GM12878 (cell line): Measurements from ENCODE around the gene SLC35F6. TPM values are rescaled to one million over a fixed set of nuclear protein-coding genes. Genes with fewer than 3 reads are reported as not detected.

Experiments used
- ATAC-seq: fragments of 200-7000 bp; cut with Tn5 transposase; 3 replicates; pipeline ENCODE4 v1.9.1; 2020; ENCODE audit warnings: mild to moderate bottlenecking, moderate library complexity
- BruUV-seq: library from RNA; stranded (reverse); fragments of 400-500 nt; replicated peaks from 2 replicates; lab custom pipeline; 2021; lab: Mats Ljungman, UMichigan
- CTCF ChIA-PET: fragments of 300-600 bp; sonication (Branson Sonifier 250); formaldehyde crosslinking; extraction: SDS; loops from one replicate; lab custom pipeline; 2021; ENCODE audit warnings: inconsistent platforms; lab: Yijun Ruan, JAX
- POLR2A ChIA-PET: fragments of 350-600 bp; formaldehyde crosslinking; extraction: SDS; loops from one replicate; lab custom pipeline; 2021; ENCODE audit warnings: inconsistent platforms; lab: Charles Lee
- RAD21 ChIA-PET: fragments of 300-600 bp; sonication (Branson Sonifier 250); formaldehyde crosslinking; loops from one replicate; lab custom pipeline; 2023; ENCODE audit warnings: antibody characterized with exemption; ENCODE audit not compliant: unreplicated experiment; lab: Charles Lee
- SMC1A ChIA-PET: fragments of 300-600 bp; sonication (Branson Sonifier 250); formaldehyde crosslinking; loops from one replicate; lab custom pipeline; 2023; ENCODE audit not compliant: unreplicated experiment, uncharacterized antibody; lab: Charles Lee
- DNase-seq: peaks from one replicate; pipeline ENCODE4 v3.0.0-alpha.2; 2011; ENCODE audit warnings: low read depth, low spot score
- FAIRE-seq: peaks from 3 replicates; lab custom pipeline; 2011; peaks lifted over from hg19 to GRCh38; lab: Jason Lieb, UNC
- H2AFZ ChIP-seq: 2 replicates; pipeline ENCODE4 v1.6.0; 2011; ENCODE audit warnings: low read depth, low read length, control low read depth; ENCODE audit not compliant: control insufficient read depth
- H3K27ac ChIP-seq: 2 replicates; pipeline ENCODE4 v1.5.1; 2011; ENCODE audit warnings: control low read depth; ENCODE audit not compliant: control insufficient read depth, insufficient read depth
- H3K27me3 ChIP-seq, 2 experiments: replicated peaks in 1 of 2; 2 replicates each; pipeline versions ENCODE4 v1.6.0 to v1.6.1; 2011; ENCODE audit warnings: low read length in 1 of 2; ENCODE audit not compliant: control insufficient read depth in 2 of 2, insufficient read depth in 2 of 2
- H3K36me3 ChIP-seq, 2 experiments: 2 replicates each; pipeline ENCODE4 v1.5.1; 2011; ENCODE audit warnings: low read length in 1 of 2; ENCODE audit not compliant: control insufficient read depth in 2 of 2, insufficient read depth in 2 of 2
- H3K4me1 ChIP-seq: 2 replicates; pipeline ENCODE4 v1.6.1; 2011; ENCODE audit warnings: mild to moderate bottlenecking, low read length, moderate library complexity, mixed read lengths; ENCODE audit not compliant: control insufficient read depth, insufficient read depth
- H3K4me2 ChIP-seq: 2 replicates; pipeline ENCODE4 v1.6.0; 2011; ENCODE audit warnings: control low read depth; ENCODE audit not compliant: control insufficient read depth, insufficient read depth
- H3K4me3 ChIP-seq: fragments of 200-600 bp; sonication (generic); 2 replicates; pipeline ENCODE4 v1.5.1; 2016
- H3K79me2 ChIP-seq: 2 replicates; pipeline ENCODE4 v1.6.0; 2011; ENCODE audit warnings: low read length; ENCODE audit not compliant: control insufficient read depth, insufficient read depth
- H3K9ac ChIP-seq: 2 replicates; pipeline ENCODE4 v1.8.0; 2011; ENCODE audit warnings: low read length, control low read depth, mixed read lengths; ENCODE audit not compliant: control insufficient read depth, insufficient read depth
- H3K9me3 ChIP-seq: replicated peaks from 3 replicates; pipeline ENCODE4 v1.5.1; 2011; ENCODE audit warnings: mild to moderate bottlenecking, low read length; ENCODE audit not compliant: control insufficient read depth, insufficient read depth
- H4K20me1 ChIP-seq: 2 replicates; pipeline ENCODE4 v1.6.0; 2011; ENCODE audit not compliant: control insufficient read depth, insufficient read depth
- CTCF ChIP-seq, 3 experiments: IDR thresholded peaks in 2 of 3; conservative IDR thresholded peaks in 1 of 3; 2 replicates each; pipeline ENCODE4 v1.5.1; 2011; ENCODE audit warnings: low read depth in 3 of 3, low read length in 3 of 3, mild to moderate bottlenecking in 3 of 3, control low read depth in 2 of 3, moderate library complexity in 2 of 3, inconsistent platforms in 1 of 3, mixed read lengths in 1 of 3; ENCODE audit not compliant: control insufficient read depth in 2 of 3, insufficient read depth in 1 of 3; ENCODE audit errors: extremely low read depth in 1 of 3
- EED ChIP-seq: sonication (generic); IDR thresholded peaks from 2 replicates; pipeline ENCODE4 v1.6.1; 2016; ENCODE audit warnings: antibody characterized with exemption, low read depth
- FOXK2 ChIP-seq: fragments of 450-650 bp; IDR thresholded peaks from 2 replicates; pipeline ENCODE4 v1.6.1; 2017; ENCODE audit warnings: mild to moderate bottlenecking, moderate library complexity
- GABPA ChIP-seq: IDR thresholded peaks from 2 replicates; pipeline ENCODE4 v1.6.1; 2014; ENCODE audit warnings: antibody characterized with exemption, low read depth, mild to moderate bottlenecking, inconsistent platforms
- NFXL1 ChIP-seq: fragments of 450-650 bp; IDR thresholded peaks from 2 replicates; pipeline ENCODE4 v1.6.1; 2017; ENCODE audit warnings: antibody characterized with exemption, mild to moderate bottlenecking, borderline replicate concordance
- PKNOX1 ChIP-seq: fragments of 450-650 bp; IDR thresholded peaks from 2 replicates; pipeline ENCODE4 v1.6.1; 2016; ENCODE audit warnings: mild to moderate bottlenecking
- SPI1 ChIP-seq: IDR thresholded peaks from 2 replicates; pipeline ENCODE4 v1.6.1; 2011; ENCODE audit warnings: low read depth, mild to moderate bottlenecking, low read length, moderate library complexity, borderline replicate concordance; ENCODE audit not compliant: insufficient read depth
- YBX1 ChIP-seq: fragments of 450-650 bp; IDR thresholded peaks from 2 replicates; pipeline ENCODE4 v1.6.1; 2016; ENCODE audit warnings: antibody characterized with exemption
- ZNF217 ChIP-seq: fragments of 450-650 bp; IDR thresholded peaks from 2 replicates; pipeline ENCODE4 v1.6.1; 2017; ENCODE audit warnings: antibody characterized with exemption, mild to moderate bottlenecking
- ZNF622 ChIP-seq: fragments of 450-650 bp; IDR thresholded peaks from 2 replicates; pipeline ENCODE4 v1.6.1; 2017; ENCODE audit warnings: mild to moderate bottlenecking, inconsistent platforms
- WGBS: methylation state at CpG from one replicate; pipeline ENCODE4 v1.1.6; 2016; ENCODE audit warnings: low lambda C conversion rate; ENCODE audit not compliant: insufficient replicate concordance, insufficient coverage; ENCODE audit errors: missing lambda C conversion rate; 5-methylcytosine and 5-hydroxymethylcytosine counted together
- in situ Hi-C: fragments of 300-500 bp; cut with MboI; formaldehyde crosslinking; loops from 9 replicates; pipeline ENCODE4 v1.14.3; 2018; ENCODE audit warnings: mixed read lengths
- intact Hi-C: fragments of 100-400 bp; cut with micrococcal nuclease; formaldehyde crosslinking; loops from one replicate; pipeline ENCODE4 v1.14.2; 2022; ENCODE audit not compliant: unreplicated experiment
- polyA plus RNA-seq, 11 experiments: library from polyadenylated mRNA; depleted of rRNA in 4 of 11; unstranded in 6 of 11; stranded (reverse) in 5 of 11; fragments of >200 nt; fragmentation: Nextera tagmentation in 4 of 11; fragmentation: Illumina TruSeq in 1 of 11; extraction: Ambion mirVana in 4 of 11; extraction: Trizol in 1 of 11; gene quantifications; 1 replicate in 1 of 11; 2 replicates in 10 of 11; pipeline versions ENCODE4 v1.2.1 to v1.2.3, GENCODE V29; 2011 to 2016; ENCODE audit warnings: inconsistent platforms in 2 of 11, missing spikeins in 2 of 11, low read depth in 1 of 11
- total RNA-seq, 4 experiments: library from RNA; depleted of rRNA in 3 of 4; stranded (reverse); fragments of >200 nt in 3 of 4; fragmentation: Illumina TruSeq in 1 of 4; extraction: Trizol in 1 of 4; gene quantifications; 2 replicates each; pipeline versions ENCODE4 v1.2.1 to v1.2.3, GENCODE V29; 2013 to 2021

SLC35F6 gene
- total and polyA plus RNA-seq, 10 of the 15 experiments (the other 5 are each of a cell fraction or from before 2014, with no cell fraction given): 4.0 to 10.5 (median 8.0) TPM

GRCh38 chr2:26818255-26818654, 54.2 kb downstream of the SLC35F6 start:
- no peak for DNase-seq
- 36% methylated on average over 5 of the region's 5 CpGs for WGBS
- intact Hi-C loops: no loop called here
- BruUV-seq: no TSS peak
- Histone ChIP-seq H4K20me1 (no peaks in the 10 kb centered on the region), H3K4me1 (no peaks in the 10 kb centered on the region), H3K79me2 (no peaks in the 10 kb centered on the region), H3K4me2 (no peak overlapping the region), H3K36me3 (no peaks in the 10 kb centered on the region), H3K4me3 (no peak overlapping the region), H3K9me3 (no peaks in the 10 kb centered on the region), H3K27ac (no peak overlapping the region), H3K9ac (no peak overlapping the region), H3K27me3 (no peaks in the 10 kb centered on the region), H2AFZ (no peak overlapping the region)
- FAIRE-seq: no peak
- no peak for ATAC-seq
- POLR2A ChIA-PET: no interaction called here
- in situ Hi-C loops: no loop called here
- SMC1A ChIA-PET: no interaction called here
- no peak for TF ChIP-seq SPI1
- TF ChIP-seq GABPA: no peak
- no peak for TF ChIP-seq PKNOX1
- no peak for TF ChIP-seq ZNF622
- CTCF ChIA-PET: no interaction called here
- RAD21 ChIA-PET: no interaction called here

- intact Hi-C loops: no loop called here
- no peak overlapping the region for H3K4me3 ChIP-seq
- WGBS: 26% methylated on average over 6 of the region's 6 CpGs
- in situ Hi-C loops: no loop called here
- ATAC-seq: no peak
- H3K9ac ChIP-seq: no peak overlapping the region
- H3K4me1 ChIP-seq: no peaks in the 10 kb centered on the region
- H3K27me3 ChIP-seq: no peaks in the 10 kb centered on the region
- no peak overlapping the region for H2AFZ ChIP-seq
- SMC1A ChIA-PET: no interaction called here
- H3K27ac ChIP-seq: no peak overlapping the region
- TF ChIP-seq FOXK2: no peak
- no peak for TF ChIP-seq CTCF (IDR thresholded peaks at IDR 0.05 in 2 of 3, conservative IDR thresholded peaks at IDR 0.05 in 1 of 3; ENCODE audit: control insufficient read depth in 2 of 3, extremely low read depth in 1 of 3, insufficient read depth in 1 of 3, low read depth in 3 of 3, low read length in 3 of 3)
- TF ChIP-seq EED: no peak
- TF ChIP-seq SPI1: no peak
- TF ChIP-seq YBX1: no peak
- TF ChIP-seq NFXL1: no peak
- no peak for TF ChIP-seq ZNF217
- no peaks in the 10 kb centered on the region for H3K79me2 ChIP-seq
- no peak overlapping the region for H3K4me2 ChIP-seq
- no peaks in the 10 kb centered on the region for H4K20me1 ChIP-seq
- CTCF ChIA-PET: no interaction called here
- H3K36me3 ChIP-seq: no peaks in the 10 kb centered on the region
- H3K9me3 ChIP-seq: no peaks in the 10 kb centered on the region
- no peak for FAIRE-seq
- POLR2A ChIA-PET: no interaction called here
- no TSS peak for BruUV-seq
- RAD21 ChIA-PET: no interaction called here
- no peak for DNase-seq
Measured at GRCh38 chr2:26818972-26819371, 54.9 kb downstream of the SLC35F6 start.
